ENCODE data around the gene R3HDM4.

The R3HDM4 gene

DNA sequence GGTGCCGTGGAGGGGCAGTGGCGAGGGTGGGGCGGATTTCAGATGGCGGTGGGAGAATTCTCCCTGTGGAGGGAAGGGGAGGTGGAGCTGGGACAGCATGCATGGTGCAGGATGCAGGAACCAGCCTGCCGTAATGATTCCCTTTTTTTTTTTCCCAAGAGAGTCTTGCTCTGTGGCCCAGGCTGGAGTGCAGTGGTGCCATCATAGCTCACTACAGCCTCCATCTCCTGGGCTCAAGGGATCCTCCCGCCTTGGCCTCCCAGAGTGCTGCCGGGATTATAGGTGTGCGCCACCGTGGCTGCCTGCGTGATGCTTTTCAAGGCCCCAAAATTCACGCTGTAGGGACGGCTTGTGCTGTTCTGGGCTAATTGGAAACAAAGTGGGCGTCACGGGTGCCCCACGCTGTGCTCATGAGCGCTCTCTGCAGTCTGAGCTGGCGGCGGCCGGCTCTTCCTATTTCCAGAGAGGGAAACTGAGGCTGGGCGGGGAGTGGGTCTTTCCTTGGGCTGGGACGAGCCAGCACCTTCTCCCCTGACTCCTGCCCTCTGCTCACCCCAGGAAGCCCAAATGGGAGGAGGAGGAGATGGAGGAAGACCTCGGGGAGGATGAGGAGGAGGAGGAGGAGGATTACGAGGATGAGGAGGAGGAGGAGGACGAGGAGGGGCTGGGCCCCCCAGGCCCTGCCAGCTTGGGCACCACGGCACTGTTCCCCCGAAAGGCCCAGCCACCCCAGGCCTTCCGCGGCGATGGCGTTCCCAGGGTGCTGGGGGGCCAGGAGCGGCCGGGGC, 19.0 kb upstream of the R3HDM4 start:
- DNase-seq (ENCODE audit: low read depth in 2 of 2), result no peak

DNA sequence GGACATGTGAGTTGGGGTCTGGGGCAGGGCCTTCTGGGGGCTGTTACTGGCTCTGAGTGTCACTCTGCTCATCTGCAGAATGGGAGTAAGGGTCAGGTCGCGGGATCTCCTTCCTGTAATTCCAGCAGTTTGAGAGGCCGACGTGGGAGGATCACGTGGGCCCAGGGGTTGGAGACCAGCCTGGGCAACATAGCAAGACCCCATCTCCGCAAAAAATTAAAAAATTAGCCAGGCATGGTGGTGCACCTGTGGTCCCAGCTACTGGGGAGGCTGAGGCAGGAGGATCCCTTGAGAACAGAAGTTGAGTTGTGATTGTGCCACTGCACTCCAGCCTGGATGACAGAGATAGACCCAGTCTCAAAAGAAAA, 16.9 kb upstream of the R3HDM4 start:
- no peak for DNase-seq (ENCODE audit: low read depth in 2 of 2)

DNA sequence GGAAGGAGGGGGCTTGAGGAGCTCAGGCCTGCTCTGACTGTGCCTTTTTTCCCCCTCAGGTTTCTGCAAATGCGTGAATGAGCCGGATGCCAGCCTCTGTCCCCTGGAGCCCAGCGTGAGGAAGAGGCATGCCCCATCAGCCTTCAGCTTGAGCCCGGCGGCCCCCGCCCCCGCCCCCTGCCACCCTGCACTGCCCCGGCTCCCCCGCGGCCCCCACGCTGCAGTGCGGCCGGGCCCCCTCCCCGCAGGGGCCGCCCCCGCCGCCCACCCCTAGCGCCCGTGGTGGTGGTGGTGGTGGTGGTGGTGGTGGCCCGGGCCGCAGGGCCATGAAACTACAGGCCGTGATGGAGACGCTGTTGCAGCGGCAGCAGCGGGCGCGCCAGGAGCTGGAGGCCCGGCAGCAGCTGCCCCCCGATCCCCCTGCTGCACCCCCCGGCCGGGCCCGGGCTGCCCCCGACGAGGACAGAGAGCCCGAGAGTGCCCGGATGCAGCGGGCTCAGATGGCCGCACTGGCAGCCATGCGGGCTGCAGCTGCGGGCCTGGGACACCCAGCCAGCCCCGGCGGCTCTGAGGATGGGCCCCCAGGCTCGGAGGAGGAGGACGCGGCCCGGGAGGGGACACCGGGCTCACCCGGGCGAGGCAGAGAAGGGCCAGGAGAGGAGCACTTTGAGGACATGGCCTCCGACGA, 16.3 kb upstream of the R3HDM4 start:
- DNase-seq (ENCODE audit: low read depth in 2 of 2), result no peak

DNA sequence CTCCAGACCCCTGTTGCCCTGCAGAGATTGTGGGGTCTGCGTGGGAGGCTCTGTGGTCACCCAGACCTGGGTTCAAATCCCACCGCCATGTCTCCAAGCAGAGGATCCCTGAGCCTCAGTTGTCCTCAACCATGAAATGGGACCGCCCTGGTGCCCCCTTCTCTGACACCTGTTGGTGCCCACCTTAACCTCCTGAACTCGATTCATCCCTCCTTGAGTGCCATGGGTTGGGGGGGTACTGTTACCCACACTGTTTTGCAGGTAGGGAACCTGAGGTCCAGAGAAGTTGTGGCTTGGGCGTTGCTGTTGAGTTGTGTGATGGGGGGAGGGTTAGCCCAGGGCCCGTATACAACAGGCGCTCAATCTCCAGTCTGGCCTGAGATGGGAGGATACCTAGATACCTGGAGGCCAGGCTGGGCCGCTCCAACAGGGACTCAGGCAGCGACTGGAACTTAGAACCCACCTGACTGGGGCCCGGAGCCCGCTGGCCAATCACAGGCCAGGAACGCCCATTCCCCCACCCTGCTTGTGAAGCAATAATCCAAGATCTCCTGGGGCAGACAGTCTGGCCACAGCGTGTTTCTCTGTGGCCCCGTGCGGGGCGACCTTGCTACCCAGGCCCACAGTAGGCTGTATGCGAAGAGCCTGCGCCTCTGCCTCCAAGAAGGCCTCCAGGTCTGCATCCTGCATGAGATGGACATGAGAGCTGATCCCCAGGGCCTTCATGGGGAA, 15.6 kb upstream of the R3HDM4 start:
- no peak for DNase-seq (ENCODE audit: low read depth in 2 of 2)

DNA sequence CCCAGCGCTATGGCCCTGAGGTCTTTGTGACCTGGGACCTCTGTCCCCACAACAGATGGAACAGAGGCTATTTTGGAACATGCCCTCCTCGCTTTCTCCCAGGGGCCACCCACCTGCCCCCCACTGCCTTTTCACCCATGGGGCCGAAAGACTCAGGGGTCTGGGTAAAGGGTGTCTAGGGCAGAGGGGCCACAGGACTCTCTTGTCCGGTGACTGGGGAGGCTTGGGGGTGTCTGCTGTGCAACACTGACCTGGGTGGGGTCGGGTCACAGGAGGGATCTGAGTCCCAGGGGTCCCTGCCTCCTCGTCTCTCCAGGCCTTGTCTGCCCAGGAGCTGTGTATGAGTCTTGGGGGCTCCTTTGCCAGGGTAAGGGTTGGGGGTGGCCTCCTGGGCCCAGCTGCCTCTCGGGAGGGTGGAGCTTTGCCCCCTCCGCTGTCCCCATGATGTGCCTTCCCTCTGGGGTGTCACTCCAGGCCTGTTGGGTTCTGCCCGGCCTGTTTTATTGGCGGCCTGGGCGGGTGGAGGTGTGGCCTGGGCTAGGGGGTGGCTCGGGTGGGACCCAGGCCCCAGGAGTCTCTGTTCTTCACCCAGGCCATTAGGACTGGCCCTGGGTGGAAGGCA, 14.9 kb upstream of the R3HDM4 start:
- no peak for DNase-seq (ENCODE audit: low read depth in 2 of 2)

DNA sequence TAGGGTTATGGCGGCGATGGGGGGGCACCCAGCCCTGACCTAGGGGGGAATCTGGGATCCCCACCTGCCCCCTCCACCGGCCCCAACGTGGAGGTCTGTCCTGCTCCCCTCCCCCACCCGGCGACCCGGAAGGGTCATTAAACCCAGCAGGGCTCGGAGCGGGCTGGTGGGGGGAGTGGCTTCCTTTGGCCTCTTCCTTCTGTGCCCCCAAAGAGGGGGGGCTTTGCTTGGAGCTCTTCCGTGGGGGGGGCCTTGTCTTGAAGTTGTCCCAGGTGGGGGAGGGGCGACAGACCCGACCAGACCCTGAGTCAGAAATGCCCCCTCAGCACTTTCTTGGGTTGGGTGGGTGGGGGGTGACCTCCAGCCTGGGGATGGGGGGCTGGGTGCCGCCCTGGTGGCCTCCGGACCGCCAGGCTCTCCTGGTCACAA, 14.3 kb upstream of the R3HDM4 start:
- DNase-seq (ENCODE audit: low read depth in 2 of 2), result no peak

DNA sequence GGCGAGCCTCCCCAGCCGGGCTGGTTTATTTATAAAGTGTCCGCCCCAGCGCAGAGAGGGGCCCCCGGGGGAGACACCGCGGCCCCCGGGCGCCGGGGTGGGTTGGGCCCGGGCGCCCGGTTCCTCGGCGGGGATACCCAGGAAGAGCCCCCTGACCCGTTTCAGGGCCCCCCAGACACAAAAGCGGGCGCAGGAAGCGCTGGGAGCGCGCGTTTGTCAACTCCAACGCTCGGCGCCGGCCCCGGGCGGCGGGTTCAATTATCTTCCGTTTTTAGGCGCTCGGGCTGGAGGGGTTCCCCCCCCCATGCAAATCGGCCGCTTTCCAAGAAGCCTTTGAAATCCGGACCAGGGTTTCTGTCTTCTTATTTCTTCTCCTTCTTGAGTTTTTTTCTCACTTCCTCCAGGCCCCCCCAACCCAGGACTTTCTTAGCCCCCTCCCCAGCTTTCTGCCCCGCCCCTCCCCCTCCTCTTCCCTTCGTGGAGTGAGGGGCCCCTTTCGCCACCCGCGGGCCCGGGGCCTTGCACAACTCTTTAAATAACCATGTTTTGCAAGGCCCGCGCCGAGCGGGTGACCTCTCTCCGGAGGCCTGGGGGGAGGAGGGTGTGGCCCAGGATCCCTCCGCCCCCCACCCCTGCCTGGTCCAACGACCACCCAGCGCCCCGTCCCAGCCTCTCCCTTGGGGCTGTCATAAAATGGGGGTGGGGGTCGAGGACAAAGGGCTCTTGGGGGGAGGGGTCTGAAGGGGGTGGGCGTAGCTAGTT, 13.8 kb upstream of the R3HDM4 start:
- peak in 1 of 2 donors; percentile 31 for DNase-seq (ENCODE audit: low read depth in 2 of 2)

DNA sequence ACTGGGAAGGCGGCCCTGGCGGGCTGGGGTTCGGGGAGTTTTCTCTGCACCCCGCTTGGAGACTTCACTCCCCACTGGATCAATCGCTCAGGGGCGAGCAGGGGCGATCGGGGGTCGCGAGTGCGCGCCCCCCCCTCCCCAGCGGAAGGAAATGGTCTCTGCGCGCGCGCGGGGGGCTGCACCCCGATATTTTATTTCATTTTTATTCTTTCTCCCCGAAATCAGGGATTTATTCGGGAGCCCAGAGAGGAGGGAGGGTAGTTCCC, 13.2 kb upstream of the R3HDM4 start:
- DNase-seq (ENCODE audit: low read depth in 2 of 2), result no peak

DNA sequence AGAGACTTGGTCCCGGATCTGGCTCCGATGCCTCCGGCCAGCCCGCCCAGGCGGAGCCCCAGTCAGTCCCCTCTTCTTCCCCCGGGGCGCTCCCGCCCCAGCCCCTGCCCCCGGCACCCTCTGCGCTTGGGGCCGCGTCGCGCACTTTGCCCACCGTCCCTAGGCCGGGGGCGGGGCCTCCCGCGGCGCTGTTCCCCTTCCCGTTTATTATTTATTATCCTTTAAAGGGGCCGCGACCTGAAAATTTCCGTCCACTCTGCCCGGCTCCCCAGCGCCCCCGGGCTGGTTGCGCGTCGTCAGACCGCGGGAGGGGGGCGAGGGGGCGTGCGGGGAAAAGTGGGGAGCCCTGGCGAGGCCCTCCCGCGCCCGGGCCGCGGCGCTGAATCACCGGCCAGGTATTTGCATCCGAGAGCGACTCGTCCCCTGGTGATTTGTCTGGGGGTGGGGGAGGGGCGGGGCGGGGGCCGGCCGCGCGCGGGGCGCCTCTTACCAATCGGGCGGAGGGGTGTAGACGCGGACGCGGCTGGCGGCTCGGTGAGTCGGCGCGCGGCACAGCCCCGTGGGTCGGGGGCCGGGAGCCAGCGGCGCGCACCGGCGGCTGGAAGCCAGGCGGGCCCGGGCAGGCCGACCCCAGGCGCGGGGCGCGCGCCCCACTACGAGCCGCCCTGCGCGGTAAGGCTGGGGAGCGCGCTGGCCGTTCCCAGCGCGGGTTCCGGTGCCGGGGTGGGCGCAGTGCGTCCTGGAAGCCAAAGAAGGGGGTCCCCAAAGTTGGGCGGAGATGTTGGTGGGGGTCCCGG, 12.7 kb upstream of the R3HDM4 start, which contains the start of gene ARID3A:
Gene ARID3A, plus strand, starts transcription at position 510 of the 797 bp plus-strand sequence. CDS start 3,494 bp downstream, outside the sequence.
- DNase-seq (ENCODE audit: low read depth in 2 of 2), result peak; percentile 62 to 70

DNA sequence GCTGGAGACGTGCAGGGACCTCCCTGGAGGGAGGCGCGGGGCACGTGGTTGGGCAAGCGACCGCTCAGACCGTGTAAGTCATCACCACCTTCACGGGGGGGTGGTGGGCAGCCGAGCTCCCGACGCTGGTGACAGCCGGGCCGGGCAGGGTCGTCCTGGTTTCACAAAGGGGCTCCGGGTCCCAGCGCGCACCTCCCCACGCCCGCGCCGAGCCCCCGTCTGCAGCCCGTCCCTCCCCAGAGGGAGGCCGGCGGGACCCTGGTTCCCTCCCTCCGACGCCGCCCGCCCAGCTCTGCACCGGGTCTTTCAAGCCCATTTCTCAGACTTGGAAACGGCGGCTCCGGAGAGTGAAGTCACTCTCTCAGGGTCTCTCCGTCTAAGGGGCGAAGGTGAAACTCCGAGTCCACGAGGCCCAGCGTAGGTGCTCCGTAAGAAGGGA, 12.1 kb upstream of the R3HDM4 start:
- DNase-seq (ENCODE audit: low read depth in 2 of 2), result no peak

DNA sequence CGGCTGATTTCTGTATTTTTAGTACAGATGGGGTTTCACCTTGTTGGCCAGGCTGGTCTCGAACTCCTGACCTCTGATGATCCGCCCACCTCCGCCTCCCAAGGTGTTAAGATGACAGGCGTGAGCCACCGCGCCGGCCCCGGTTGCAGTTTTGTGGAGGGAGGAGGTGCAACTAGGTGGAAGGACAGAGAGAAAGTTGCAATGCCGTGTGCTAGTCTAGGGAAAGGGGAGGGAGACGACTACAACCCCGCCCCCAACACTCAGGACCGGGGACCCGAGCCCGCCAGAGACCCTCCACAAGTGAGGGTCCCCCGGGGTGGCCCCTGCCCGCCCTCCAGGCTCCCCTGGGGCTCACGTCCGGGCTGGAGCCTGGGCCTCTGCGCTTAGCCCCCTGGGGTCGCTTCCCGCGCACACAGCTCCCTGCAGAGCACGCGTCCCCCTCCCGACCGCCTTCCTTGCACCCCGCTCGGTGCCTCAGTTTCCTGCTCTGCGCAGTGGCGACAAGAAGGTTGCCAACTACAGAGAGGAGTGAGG, 11.6 kb upstream of the R3HDM4 start:
- DNase-seq (ENCODE audit: low read depth in 2 of 2), result no peak

DNA sequence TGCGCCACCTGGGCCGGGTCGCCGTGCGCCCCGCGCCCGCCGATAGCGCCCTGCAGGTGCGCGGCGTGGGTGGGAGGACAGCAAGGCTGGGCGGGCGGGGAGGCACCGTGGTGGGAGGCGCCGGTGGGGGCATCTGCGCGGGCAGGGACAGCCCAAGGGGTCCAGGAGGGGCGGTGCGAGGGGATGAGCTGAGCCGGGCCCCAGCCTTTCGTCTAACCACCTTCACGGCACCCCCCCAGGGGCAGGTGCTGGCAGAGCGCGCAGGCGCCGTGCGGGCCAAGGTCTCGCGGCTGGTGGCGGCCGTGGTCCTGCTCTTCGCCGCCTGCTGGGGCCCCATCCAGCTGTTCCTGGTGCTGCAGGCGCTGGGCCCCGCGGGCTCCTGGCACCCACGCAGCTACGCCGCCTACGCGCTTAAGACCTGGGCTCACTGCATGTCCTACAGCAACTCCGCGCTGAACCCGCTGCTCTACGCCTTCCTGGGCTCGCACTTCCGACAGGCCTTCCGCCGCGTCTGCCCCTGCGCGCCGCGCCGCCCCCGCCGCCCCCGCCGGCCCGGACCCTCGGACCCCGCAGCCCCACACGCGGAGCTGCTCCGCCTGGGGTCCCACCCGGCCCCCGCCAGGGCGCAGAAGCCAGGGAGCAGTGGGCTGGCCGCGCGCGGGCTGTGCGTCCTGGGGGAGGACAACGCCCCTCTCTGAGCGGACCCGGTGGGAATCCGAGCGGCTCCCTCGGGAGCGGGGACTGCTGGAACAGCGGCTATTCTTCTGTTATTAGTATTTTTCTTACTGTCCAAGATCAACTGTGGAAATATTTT, 7.2 kb upstream of the R3HDM4 start:
- DNase-seq (ENCODE audit: low read depth in 2 of 2), result peak in 1 of 2 donors; percentile 64

DNA sequence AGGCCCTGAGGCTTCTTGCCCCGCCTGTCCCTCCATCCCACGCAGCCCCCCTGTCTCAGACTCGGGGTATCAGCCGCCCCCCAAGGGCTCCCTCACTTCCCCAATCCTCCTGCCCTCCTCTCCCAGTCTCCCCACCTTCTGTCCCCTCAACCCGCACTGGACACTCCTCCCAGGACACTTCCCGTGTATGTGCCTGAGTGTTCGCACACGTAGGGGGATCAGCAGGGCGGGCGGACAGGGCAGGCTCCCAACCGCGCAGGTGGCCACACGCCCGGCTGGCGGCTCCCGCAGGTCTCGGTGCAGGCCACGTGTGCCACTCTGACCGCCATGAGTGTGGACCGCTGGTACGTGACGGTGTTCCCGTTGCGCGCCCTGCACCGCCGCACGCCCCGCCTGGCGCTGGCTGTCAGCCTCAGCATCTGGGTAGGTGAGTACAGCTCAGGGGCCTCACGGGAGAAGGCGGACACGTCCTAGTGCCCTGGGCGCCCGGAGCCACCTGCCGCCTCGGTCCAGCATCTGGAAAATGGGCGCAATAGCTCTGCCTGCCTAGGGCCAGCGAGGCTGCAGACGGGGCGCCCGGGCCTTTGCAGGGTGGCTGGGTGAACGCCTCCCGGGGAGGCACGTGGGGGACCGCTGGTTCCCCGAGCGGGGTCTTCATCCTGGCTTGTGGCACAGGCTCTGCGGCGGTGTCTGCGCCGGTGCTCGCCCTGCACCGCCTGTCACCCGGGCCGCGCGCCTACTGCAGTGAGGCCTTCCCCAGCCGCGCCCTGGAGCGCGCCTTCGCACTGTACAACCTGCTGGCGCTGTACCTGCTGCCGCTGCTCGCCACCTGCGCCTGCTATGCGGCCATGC, 6.4 kb upstream of the R3HDM4 start:
- DNase-seq (ENCODE audit: low read depth in 2 of 2), result peak in 1 of 2 donors; percentile 39

DNA sequence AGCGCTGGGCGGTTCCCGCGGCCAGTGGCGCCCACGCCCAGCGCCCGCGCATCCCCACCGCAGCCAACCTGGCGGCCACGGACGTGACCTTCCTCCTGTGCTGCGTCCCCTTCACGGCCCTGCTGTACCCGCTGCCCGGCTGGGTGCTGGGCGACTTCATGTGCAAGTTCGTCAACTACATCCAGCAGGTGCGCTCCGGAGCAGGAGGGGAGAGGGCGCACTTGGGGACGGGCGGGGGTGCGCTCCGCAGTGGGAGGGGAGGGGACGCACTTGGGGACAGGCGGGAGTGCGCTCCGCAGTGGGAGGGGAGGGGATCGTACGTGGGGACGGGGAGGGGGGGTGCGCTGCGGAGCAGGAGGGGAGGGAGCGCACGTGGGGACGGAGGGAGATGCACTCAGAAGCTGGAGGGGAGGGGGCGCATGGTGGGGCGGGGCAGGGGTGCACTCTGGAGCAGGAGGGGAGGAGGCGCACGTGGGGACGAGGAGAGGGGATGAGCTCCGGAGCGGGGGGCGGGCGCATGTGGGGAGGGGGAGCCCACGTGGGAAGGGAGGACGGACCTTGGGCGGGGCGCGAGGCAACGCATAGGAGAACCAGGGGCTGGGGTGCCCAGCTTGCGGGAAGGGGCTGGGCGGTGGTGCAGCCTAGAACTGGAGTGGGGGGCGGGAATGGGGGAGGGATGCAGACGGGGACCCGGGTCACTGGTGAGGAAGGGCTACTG, 5.6 kb upstream of the R3HDM4 start:
- peak in 1 of 2 donors; percentile 36 for DNase-seq (ENCODE audit: low read depth in 2 of 2)

DNA sequence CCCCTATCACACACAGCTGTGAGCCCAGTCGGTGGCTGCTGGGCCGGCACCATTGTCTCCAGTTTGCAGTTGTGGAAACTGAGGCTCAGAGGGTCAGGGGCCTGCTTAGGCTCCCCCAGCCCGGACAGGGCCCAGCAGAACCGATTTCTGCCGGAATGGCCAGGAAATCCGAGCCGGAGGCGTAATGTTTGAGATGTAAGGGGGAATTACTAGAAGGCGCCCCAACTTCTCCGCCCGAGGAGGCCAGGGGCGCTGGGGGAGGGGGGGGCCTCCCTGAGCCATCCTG, 5.1 kb upstream of the R3HDM4 start:
- DNase-seq (ENCODE audit: low read depth in 2 of 2), result no peak

DNA sequence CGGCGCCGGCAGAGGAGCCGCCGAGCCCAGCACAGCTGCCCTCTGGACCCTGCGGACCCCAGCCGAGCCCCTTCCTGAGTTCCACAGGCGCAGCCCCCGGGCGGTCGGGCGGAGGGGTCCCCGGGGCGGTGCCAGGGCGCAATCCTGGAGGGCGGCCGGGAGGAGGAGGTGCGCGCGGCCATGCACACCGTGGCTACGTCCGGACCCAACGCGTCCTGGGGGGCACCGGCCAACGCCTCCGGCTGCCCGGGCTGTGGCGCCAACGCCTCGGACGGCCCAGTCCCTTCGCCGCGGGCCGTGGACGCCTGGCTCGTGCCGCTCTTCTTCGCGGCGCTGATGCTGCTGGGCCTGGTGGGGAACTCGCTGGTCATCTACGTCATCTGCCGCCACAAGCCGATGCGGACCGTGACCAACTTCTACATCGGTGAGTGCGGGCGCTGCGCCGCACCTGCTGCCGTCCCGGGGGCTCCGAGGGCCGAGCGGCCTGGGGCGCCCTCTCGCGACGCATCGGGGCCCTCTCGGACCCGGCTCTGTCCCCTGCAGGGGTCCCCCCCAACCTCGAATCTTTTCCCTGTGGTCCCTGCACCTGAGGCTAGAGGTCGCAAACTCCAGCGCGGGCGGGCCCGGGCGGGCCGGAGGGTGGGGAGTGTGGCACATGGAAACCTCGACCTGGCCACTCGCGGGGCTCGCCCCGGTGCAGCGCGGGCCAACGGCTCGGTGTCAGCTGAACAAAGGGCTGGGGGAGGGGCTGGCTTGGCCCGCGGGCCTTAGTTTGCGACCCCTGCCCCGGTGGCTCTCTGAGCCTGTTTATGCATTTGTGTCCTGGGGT, 4.5 kb upstream of the R3HDM4 start, which contains the start of gene KISS1R:
Gene KISS1R, plus strand, starts transcription at position 11 of the 829 bp plus-strand sequence. Its CDS starts 170 bp downstream, at position 181.
- DNase-seq (ENCODE audit: low read depth in 2 of 2), result peak in 1 of 2 donors; percentile 43
